CD4-positive, alpha-beta T cell (primary cell): Measurements from ENCODE around the gene MAPK8IP2. TPM values are rescaled to one million over a fixed set of nuclear protein-coding genes. Genes with fewer than 3 reads are reported as not detected.

Experiments used
- ATAC-seq: fragments of 200-7000 bp; cut with Tn5 transposase; one replicate; pipeline ENCODE4 v1.10.0; 2022; ENCODE audit warnings: mild to moderate bottlenecking; ENCODE audit not compliant: poor library complexity
- CTCF ChIA-PET: fragments of 350-600 bp; sonication (Branson Sonifier 250); formaldehyde crosslinking; loops from one replicate; lab custom pipeline; 2021; ENCODE audit warnings: antibody characterized with exemption, inconsistent platforms; lab: Charles Lee
- POLR2A ChIA-PET: fragments of 350-600 bp; sonication (Branson Sonifier 250); formaldehyde crosslinking; loops from one replicate; lab custom pipeline; 2021; ENCODE audit warnings: antibody characterized with exemption, inconsistent platforms; lab: Charles Lee
- DNase-seq, 14 experiments: peaks; one replicate each; pipeline ENCODE4 v3.0.0-alpha.2; 2013 to 2020; ENCODE audit warnings: mixed read lengths in 2 of 14
- H3K27ac ChIP-seq, 2 donors: one replicate each; pipeline versions ENCODE4 v1.5.1 to v1.7.0; 2013; ENCODE audit warnings: low read length in 2 of 2, low read depth in 1 of 2, mild to moderate bottlenecking in 1 of 2
- H3K27me3 ChIP-seq, 2 experiments: 1 replicate in 1 of 2; 2 replicates in 1 of 2; pipeline versions ENCODE4 v1.6.1 to v1.7.0; 2013; ENCODE audit warnings: low read length in 2 of 2, control low read depth in 1 of 2, mild to moderate bottlenecking in 1 of 2, moderate library complexity in 1 of 2; ENCODE audit not compliant: insufficient read depth in 2 of 2, control insufficient read depth in 1 of 2
- H3K36me3 ChIP-seq: one replicate; pipeline ENCODE4 v1.6.1; 2013; ENCODE audit warnings: low read length, control low read depth; ENCODE audit not compliant: insufficient read depth
- H3K4me1 ChIP-seq: one replicate; pipeline ENCODE4 v1.6.1; 2013; ENCODE audit warnings: low read length, control low read depth; ENCODE audit not compliant: insufficient read depth
- H3K4me3 ChIP-seq: one replicate; pipeline ENCODE4 v1.5.1; 2013; ENCODE audit warnings: mild to moderate bottlenecking, low read length, moderate library complexity
- H3K9me3 ChIP-seq, 2 experiments: 1 replicate in 1 of 2; 2 replicates in 1 of 2; pipeline versions ENCODE4 v1.6.1 to v1.7.0; 2013; ENCODE audit warnings: low read length in 2 of 2, mild to moderate bottlenecking in 2 of 2, control low read depth in 1 of 2, moderate library complexity in 1 of 2; ENCODE audit not compliant: control insufficient read depth in 1 of 2, insufficient read depth in 1 of 2
- H3K27ac Mint-ChIP-seq: one replicate; pipeline ENCODE4 v1.8.0; 2020; ENCODE audit warnings: mixed read lengths
- H3K27me3 Mint-ChIP-seq: one replicate; pipeline ENCODE4 v1.8.0; 2021; ENCODE audit warnings: mixed read lengths
- H3K36me3 Mint-ChIP-seq: one replicate; pipeline ENCODE4 v1.8.0; 2021; ENCODE audit warnings: low read depth, mixed read lengths
- H3K4me1 Mint-ChIP-seq: one replicate; pipeline ENCODE4 v1.8.0; 2021; ENCODE audit warnings: low read depth, mixed read lengths
- H3K4me3 Mint-ChIP-seq: one replicate; pipeline ENCODE4 v1.8.0; 2020; ENCODE audit warnings: mild to moderate bottlenecking, mixed read lengths
- H3K9me3 Mint-ChIP-seq: one replicate; pipeline ENCODE4 v1.8.0; 2020; ENCODE audit warnings: mixed read lengths
- intact Hi-C, 2 experiments: fragments of 100-400 bp; cut with DNase I in 1 of 2; cut with micrococcal nuclease in 1 of 2; formaldehyde crosslinking; loops; one replicate each; pipeline versions ENCODE4 v1.15.1 to v1.9.0; 2023 to 2025; cut with DNase I, micrococcal nuclease
- total RNA-seq, 174 experiments: library from RNA in 2 of 174; stranded (reverse) in 2 of 174; gene quantifications; one replicate each; pipeline ENCODE4 v1.2.3 and lab custom pipeline; 2021 to 2026
- TF ChIP-seq, protein P1 (sequence below): fragments of 200-600 bp; IDR thresholded peaks from one replicate; pipeline ENCODE4 v1.8.0; 2022; ENCODE audit warnings: antibody characterized with exemption, mild to moderate bottlenecking

MAPK8IP2 gene
- total RNA-seq, 2 experiments from 2014 or later: 0.31 to 0.52 TPM

DNA sequence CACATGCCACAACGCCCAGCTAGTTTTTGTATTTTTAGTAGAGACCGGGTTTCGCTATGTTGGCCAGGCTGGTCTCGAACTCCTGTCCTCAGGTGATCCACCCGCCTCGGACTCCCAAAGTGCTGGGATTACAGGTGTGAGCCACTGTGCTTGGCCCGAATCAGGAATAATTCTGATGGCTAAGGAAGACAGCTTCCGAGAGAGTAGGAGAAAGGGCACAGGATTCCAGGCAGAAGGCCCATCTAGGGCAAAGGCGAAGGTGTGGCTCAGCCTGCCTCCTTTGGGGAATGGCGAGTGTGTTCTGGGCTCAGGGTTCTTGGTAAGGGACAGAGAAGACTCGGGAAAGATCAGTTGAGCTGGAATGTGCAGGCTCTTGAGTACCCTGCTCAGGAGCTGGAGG is 36.3 kb upstream of the MAPK8IP2 start:
- Mint-ChIP-seq H3K4me1 (peaks cover 16% of the 10 kb centered on the region), H3K27me3 (no peaks in the 10 kb centered on the region), H3K4me3 (no peak overlapping the region), H3K36me3 (peaks cover 7% of the 10 kb centered on the region), H3K27ac (no peak overlapping the region), H3K9me3 (no peaks in the 10 kb centered on the region)
- H3K27ac ChIP-seq: no peak overlapping the region
- H3K4me3 ChIP-seq: no peak overlapping the region
- no peak for DNase-seq
- ChIA-PET CTCF (interaction anchor here (2.0 to 3.7 kb wide), 4 partner anchors 16 to 56 kb away, joined by 17 to 70 read pairs (median 24); partner anchors contain the start of genes KLHDC7B, LMF2, NCAPH2 and SCO2), POLR2A (interaction anchor here (0.8 to 4.2 kb wide), 8 partner anchors 11 to 57 kb away, joined by 3 to 56 read pairs (median 4); partner anchors contain the start of genes CHKB, LMF2, NCAPH2 and SCO2)
- peaks cover 7% of the 10 kb centered on the region for H3K36me3 ChIP-seq
- intact Hi-C loops: loop anchor here in 1 of 2 experiments (5.0 kb wide), 1 partner anchor 37 kb away; the partner anchor contains the start of gene SCO2
- no peaks in the 10 kb centered on the region for H3K9me3 ChIP-seq
- peaks cover 10% of the 10 kb centered on the region for H3K4me1 ChIP-seq
- no peak for ATAC-seq
- H3K27me3 ChIP-seq: no peaks in the 10 kb centered on the region
- TF ChIP-seq, protein P1, sequence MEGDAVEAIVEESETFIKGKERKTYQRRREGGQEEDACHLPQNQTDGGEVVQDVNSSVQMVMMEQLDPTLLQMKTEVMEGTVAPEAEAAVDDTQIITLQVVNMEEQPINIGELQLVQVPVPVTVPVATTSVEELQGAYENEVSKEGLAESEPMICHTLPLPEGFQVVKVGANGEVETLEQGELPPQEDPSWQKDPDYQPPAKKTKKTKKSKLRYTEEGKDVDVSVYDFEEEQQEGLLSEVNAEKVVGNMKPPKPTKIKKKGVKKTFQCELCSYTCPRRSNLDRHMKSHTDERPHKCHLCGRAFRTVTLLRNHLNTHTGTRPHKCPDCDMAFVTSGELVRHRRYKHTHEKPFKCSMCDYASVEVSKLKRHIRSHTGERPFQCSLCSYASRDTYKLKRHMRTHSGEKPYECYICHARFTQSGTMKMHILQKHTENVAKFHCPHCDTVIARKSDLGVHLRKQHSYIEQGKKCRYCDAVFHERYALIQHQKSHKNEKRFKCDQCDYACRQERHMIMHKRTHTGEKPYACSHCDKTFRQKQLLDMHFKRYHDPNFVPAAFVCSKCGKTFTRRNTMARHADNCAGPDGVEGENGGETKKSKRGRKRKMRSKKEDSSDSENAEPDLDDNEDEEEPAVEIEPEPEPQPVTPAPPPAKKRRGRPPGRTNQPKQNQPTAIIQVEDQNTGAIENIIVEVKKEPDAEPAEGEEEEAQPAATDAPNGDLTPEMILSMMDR: no peak

- Mint-ChIP-seq H3K27me3 (no peaks in the 10 kb centered on the region), H3K36me3 (peaks cover 39% of the 10 kb centered on the region), H3K4me3 (no peak overlapping the region), H3K4me1 (peaks cover 9% of the 10 kb centered on the region), H3K9me3 (no peaks in the 10 kb centered on the region), H3K27ac (no peak overlapping the region)
- H3K27me3 ChIP-seq: no peaks in the 10 kb centered on the region
- no peak overlapping the region for H3K4me3 ChIP-seq
- no peak overlapping the region for H3K27ac ChIP-seq
- no peaks in the 10 kb centered on the region for H3K9me3 ChIP-seq
- TF ChIP-seq, protein P1: no peak
- DNase-seq: no peak
- ChIA-PET POLR2A (interaction anchor here (1.6 kb wide), 1 partner anchor 20 kb away, joined by 3 read pairs; no protein-coding TSS in a partner anchor), CTCF (no interaction called here)
- no peak for ATAC-seq
- H3K4me1 ChIP-seq: peaks cover 10% of the 10 kb centered on the region
- H3K36me3 ChIP-seq: peaks cover 37% of the 10 kb centered on the region
- intact Hi-C loops: no loop called here
These were observed 32.8 kb upstream of the MAPK8IP2 start for GRCh38 chr22:50567721-50568252.

DNA sequence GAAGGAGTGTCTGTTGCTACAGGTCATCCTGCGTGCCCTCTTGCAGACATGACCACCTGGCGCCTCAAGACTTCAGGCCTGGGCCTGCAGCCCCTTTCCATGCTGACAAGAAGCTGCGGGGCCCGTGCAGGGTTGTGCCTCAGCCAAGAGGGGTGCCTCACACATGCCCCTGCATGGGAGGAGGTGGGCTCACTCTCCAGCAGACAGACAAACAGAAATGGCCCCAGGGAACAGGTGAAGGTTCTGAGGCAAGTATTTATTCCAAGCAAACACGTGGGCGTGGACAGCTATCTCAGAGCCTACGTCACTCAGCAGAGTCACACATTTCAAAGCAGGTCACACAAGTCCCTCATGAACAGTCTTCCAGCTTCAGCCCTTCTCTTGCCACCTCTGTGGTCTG is 32.0 kb upstream of the MAPK8IP2 start:
- Histone ChIP-seq H3K27me3 (no peaks in the 10 kb centered on the region), H3K4me3 (no peak overlapping the region), H3K36me3 (peaks cover 40% of the 10 kb centered on the region), H3K4me1 (peaks cover 2% of the 10 kb centered on the region), H3K27ac (no peak overlapping the region), H3K9me3 (no peaks in the 10 kb centered on the region)
- peaks cover under 1% of the 10 kb centered on the region for H3K4me1 Mint-ChIP-seq
- ChIA-PET POLR2A (interaction anchor here (0.6 to 1.6 kb wide), 2 partner anchors 9 to 20 kb away, joined by 3 read pairs; no protein-coding TSS in a partner anchor), CTCF (no interaction called here)
- DNase-seq: no peak
- H3K36me3 Mint-ChIP-seq: peaks cover 40% of the 10 kb centered on the region
- intact Hi-C loops: no loop called here
- ATAC-seq: no peak
- H3K9me3 Mint-ChIP-seq: no peaks in the 10 kb centered on the region
- no peaks in the 10 kb centered on the region for H3K27me3 Mint-ChIP-seq
- H3K4me3 Mint-ChIP-seq: no peak overlapping the region
- TF ChIP-seq, protein P1: no peak
- no peak overlapping the region for H3K27ac Mint-ChIP-seq
